GM19372 (cell line): ENCODE results near the gene HEBP2.
A peak's percentile ranks its signal among the peaks of the same experiment; 100 is the strongest.

Source experiments
- ATAC-seq: cut with Tn5 transposase; IDR thresholded peaks from one replicate; pipeline ENCODE4 v1.9.1; 2021; ENCODE audit warnings: mild to moderate bottlenecking, low read depth, moderate library complexity; ENCODE audit not compliant: unreplicated experiment

Gene HEBP2

GRCh38 chr6:138396709-138397108 is 7.3 kb upstream of the HEBP2 start:
- no peak for ATAC-seq

- ATAC-seq = no peak
These were observed 6.6 kb upstream of the HEBP2 start for GRCh38 chr6:138397128-138398122.

- ATAC-seq = no peak
These were observed 3.7 kb upstream of the HEBP2 start for GRCh38 chr6:138400326-138400725.

- ATAC-seq = no peak
These were observed 1.8 kb upstream of the HEBP2 start for GRCh38 chr6:138401960-138402837.

GRCh38 chr6:138402838-138403187 is 1.2 kb upstream of the HEBP2 start:
- ATAC-seq = no peak

GRCh38 chr6:138403324-138403800 is 661 bp upstream of the HEBP2 start:
- ATAC-seq = peak; percentile 7

GRCh38 chr6:138404666-138405337 is 779 bp downstream of the HEBP2 start:
- no peak for ATAC-seq

GRCh38 chr6:138405816-138406413 is 1.9 kb downstream of the HEBP2 start:
- ATAC-seq = no peak

- ATAC-seq = no peak
These were observed 2.4 kb downstream of the HEBP2 start for GRCh38 chr6:138406443-138406842.

- ATAC-seq = no peak
These were observed 6.2 kb downstream of the HEBP2 start for GRCh38 chr6:138410048-138410735.

GRCh38 chr6:138410972-138411880 is 7.2 kb downstream of the HEBP2 start:
- no peak for ATAC-seq

- ATAC-seq = no peak
These were observed 11.1 kb downstream of the HEBP2 start for GRCh38 chr6:138415125-138415524.

GRCh38 chr6:138416206-138416605 is 12.2 kb downstream of the HEBP2 start:
- ATAC-seq = no peak

GRCh38 chr6:138417493-138418117 is 13.6 kb downstream of the HEBP2 start:
- no peak for ATAC-seq

GRCh38 chr6:138418118-138418742 is 14.2 kb downstream of the HEBP2 start:
- no peak for ATAC-seq

GRCh38 chr6:138419766-138420165 is 15.7 kb downstream of the HEBP2 start:
- no peak for ATAC-seq

- no peak for ATAC-seq
These were observed 16.3 kb downstream of the HEBP2 start for GRCh38 chr6:138420356-138420755.

GRCh38 chr6:138421089-138421488 is 17.1 kb downstream of the HEBP2 start:
- ATAC-seq = no peak
